Keratinocyte (primary cell): Measurements from ENCODE around the gene TAF1C. TPM values are rescaled to one million over a fixed set of nuclear protein-coding genes. Genes with fewer than 3 reads are reported as not detected.

ENCODE experiments used
- DNase-seq: peaks from one replicate; pipeline ENCODE4 v3.0.0-alpha.2; 2011; ENCODE audit warnings: low read depth, missing footprints, low spot score
- FAIRE-seq: peaks from 2 replicates; lab custom pipeline; 2011; peaks lifted over from hg19 to GRCh38; lab: Jason Lieb, UNC
- H2AFZ ChIP-seq: 2 replicates; pipeline ENCODE4 v1.6.0; 2012; ENCODE audit warnings: low read length, control low read depth, inconsistent platforms; ENCODE audit not compliant: control insufficient read depth
- H3K27ac ChIP-seq: 2 replicates; pipeline ENCODE4 v1.5.1; 2011; ENCODE audit warnings: low read length; ENCODE audit not compliant: control insufficient read depth, insufficient read depth
- H3K27me3 ChIP-seq: 3 replicates; pipeline ENCODE4 v1.6.0; 2011; ENCODE audit warnings: low read length; ENCODE audit not compliant: control insufficient read depth, insufficient read depth; ENCODE audit errors: extremely low read depth
- H3K36me3 ChIP-seq, 2 experiments: 2 replicates in 1 of 2; 3 replicates in 1 of 2; pipeline ENCODE4 v1.5.1; 2011; ENCODE audit warnings: low read length in 2 of 2, mild to moderate bottlenecking in 1 of 2; ENCODE audit not compliant: control insufficient read depth in 2 of 2, insufficient read depth in 2 of 2; ENCODE audit errors: extremely low read depth in 1 of 2
- H3K4me1 ChIP-seq: 3 replicates; pipeline ENCODE4 v1.5.1; 2011; ENCODE audit warnings: low read length; ENCODE audit not compliant: control insufficient read depth, insufficient read depth; ENCODE audit errors: extremely low read depth
- H3K4me2 ChIP-seq: 3 replicates; pipeline ENCODE4 v1.6.0; 2011; ENCODE audit warnings: low read depth, low read length; ENCODE audit not compliant: control insufficient read depth, insufficient read depth; ENCODE audit errors: extremely low read depth
- H3K4me3 ChIP-seq, 3 experiments: fragments of 200-600 bp in 1 of 3; sonication (generic) in 1 of 3; 2 replicates in 2 of 3; 3 replicates in 1 of 3; pipeline ENCODE4 v1.5.1; 2011 to 2016; ENCODE audit warnings: low read length in 3 of 3, mild to moderate bottlenecking in 3 of 3, control low read depth in 2 of 3, inconsistent platforms in 1 of 3, low read depth in 1 of 3, mixed read lengths in 1 of 3, mixed run types in 1 of 3, moderate library complexity in 1 of 3; ENCODE audit not compliant: control insufficient read depth in 2 of 3, insufficient read depth in 2 of 3; ENCODE audit errors: extremely low read depth in 1 of 3
- H3K79me2 ChIP-seq: 2 replicates; pipeline ENCODE4 v1.6.0; 2012; ENCODE audit warnings: low read length; ENCODE audit not compliant: control insufficient read depth, insufficient read depth
- H3K9ac ChIP-seq: 3 replicates; pipeline ENCODE4 v1.6.0; 2011; ENCODE audit warnings: low read length; ENCODE audit not compliant: control insufficient read depth, insufficient read depth; ENCODE audit errors: extremely low read depth
- H3K9me1 ChIP-seq: 3 replicates; pipeline ENCODE4 v1.6.0; 2011; ENCODE audit warnings: low read length; ENCODE audit not compliant: control insufficient read depth, insufficient read depth; ENCODE audit errors: extremely low read depth
- H3K9me3 ChIP-seq: 2 replicates; pipeline ENCODE4 v1.5.1; 2012; ENCODE audit warnings: low read depth, low read length; ENCODE audit not compliant: control insufficient read depth
- H4K20me1 ChIP-seq: 3 replicates; pipeline ENCODE4 v1.6.0; 2011; ENCODE audit warnings: low read length; ENCODE audit not compliant: control insufficient read depth, insufficient read depth; ENCODE audit errors: extremely low read depth
- CTCF ChIP-seq, 3 experiments: IDR thresholded peaks in 1 of 3; conservative IDR thresholded peaks in 1 of 3; optimal IDR thresholded peaks in 1 of 3; 2 replicates in 2 of 3; 3 replicates in 1 of 3; pipeline versions ENCODE3 to v1.5.1; 2011; ENCODE audit warnings: low read length in 3 of 3, mild to moderate bottlenecking in 3 of 3, moderate library complexity in 2 of 3, control low read depth in 1 of 3, inconsistent platforms in 1 of 3; ENCODE audit not compliant: insufficient read depth in 2 of 3; ENCODE audit errors: extremely low read depth in 1 of 3
- EZH2 ChIP-seq: IDR thresholded peaks from one replicate; pipeline ENCODE4 v1.6.1; 2012; ENCODE audit warnings: inconsistent platforms, mild to moderate bottlenecking, low read length, moderate library complexity
- dilution Hi-C: fragments of 300-500 bp; cut with MboI; formaldehyde crosslinking; loops from one replicate; pipeline ENCODE4 v1.7.0; 2020; ENCODE audit warnings: low sequenced_read_pairs; ENCODE audit not compliant: extremely low pct_ligation_motif_present
- polyA plus RNA-seq, 5 experiments: library from polyadenylated mRNA; depleted of rRNA in 3 of 5; stranded (reverse) in 3 of 5; stranded (forward) in 1 of 5; unstranded in 1 of 5; fragments of >200 nt; gene quantifications; 1 replicate in 1 of 5; 2 replicates in 3 of 5; 3 replicates in 1 of 5; pipeline versions ENCODE4 v1.2.1 to v1.2.3, GENCODE V29; 2011 to 2012; ENCODE audit warnings: missing spikeins in 2 of 5, low read depth in 1 of 5, low replicate concordance in 1 of 5

TAF1C gene
- polyA plus RNA-seq, 1 donor (not counting 4 experiments of a cell fraction or from before 2014, with no cell fraction given): 6.5 TPM

GRCh38 chr16:84225571-84225970 lies 38.7 kb upstream of the TAF1C start:
- Histone ChIP-seq H3K9ac (no peak overlapping the region), H3K27ac (no peak overlapping the region), H3K9me1 (no peaks in the 10 kb centered on the region), H3K4me1 (no peaks in the 10 kb centered on the region), H3K4me3 (no peak overlapping the region), H3K36me3 (no peaks in the 10 kb centered on the region), H2AFZ (no peak overlapping the region), H4K20me1 (no peaks in the 10 kb centered on the region), H3K27me3 (no peaks in the 10 kb centered on the region), H3K79me2 (no peaks in the 10 kb centered on the region), H3K4me2 (no peak overlapping the region), H3K9me3 (no peaks in the 10 kb centered on the region)
- TF ChIP-seq CTCF (optimal IDR thresholded peaks at IDR 0.05 in 1 of 3, IDR thresholded peaks at IDR 0.05 in 1 of 3, conservative IDR thresholded peaks at IDR 0.05 in 1 of 3; ENCODE audit: extremely low read depth in 1 of 3, insufficient read depth in 2 of 3, low read length in 3 of 3): no peak
- no peak for TF ChIP-seq EZH2
- DNase-seq (no peak), FAIRE-seq (no peak)
- dilution Hi-C loops: no loop called here

- no peak for TF ChIP-seq EZH2
- TF ChIP-seq CTCF (optimal IDR thresholded peaks at IDR 0.05 in 1 of 3, IDR thresholded peaks at IDR 0.05 in 1 of 3, conservative IDR thresholded peaks at IDR 0.05 in 1 of 3; ENCODE audit: extremely low read depth in 1 of 3, insufficient read depth in 2 of 3, low read length in 3 of 3): no peak
- H4K20me1 ChIP-seq: no peaks in the 10 kb centered on the region
- H3K9me3 ChIP-seq: no peaks in the 10 kb centered on the region
- FAIRE-seq (no peak), DNase-seq (no peak)
- H3K27ac ChIP-seq: no peak overlapping the region
- no peak overlapping the region for H3K4me3 ChIP-seq
- H3K9me1 ChIP-seq: no peaks in the 10 kb centered on the region
- no peaks in the 10 kb centered on the region for H3K27me3 ChIP-seq
- no peak overlapping the region for H3K9ac ChIP-seq
- H3K36me3 ChIP-seq: no peaks in the 10 kb centered on the region
- no peaks in the 10 kb centered on the region for H3K79me2 ChIP-seq
- dilution Hi-C loops: no loop called here
- no peaks in the 10 kb centered on the region for H3K4me1 ChIP-seq
- H2AFZ ChIP-seq: no peak overlapping the region
- H3K4me2 ChIP-seq: no peak overlapping the region
Measured at GRCh38 chr16:84225126-84225525, 38.3 kb upstream of the TAF1C start.
